IPS-NIHi11 (cell line): ENCODE data around the gene DNAJB6.
"Not testable (repeated sequence)": the region's sequence is repeated elsewhere in the genome, so short reads cannot be mapped to it uniquely, and the experiment has no call there.

ENCODE experiments used
- DNase-seq: peaks from one replicate; pipeline ENCODE4 v3.0.0; 2012; ENCODE audit warnings: mixed read lengths, low spot score

DNAJB6 gene

GRCh38 chr7:157323401-157323800 lies 13.4 kb upstream of the DNAJB6 start:
- DNase-seq, result no peak

DNA sequence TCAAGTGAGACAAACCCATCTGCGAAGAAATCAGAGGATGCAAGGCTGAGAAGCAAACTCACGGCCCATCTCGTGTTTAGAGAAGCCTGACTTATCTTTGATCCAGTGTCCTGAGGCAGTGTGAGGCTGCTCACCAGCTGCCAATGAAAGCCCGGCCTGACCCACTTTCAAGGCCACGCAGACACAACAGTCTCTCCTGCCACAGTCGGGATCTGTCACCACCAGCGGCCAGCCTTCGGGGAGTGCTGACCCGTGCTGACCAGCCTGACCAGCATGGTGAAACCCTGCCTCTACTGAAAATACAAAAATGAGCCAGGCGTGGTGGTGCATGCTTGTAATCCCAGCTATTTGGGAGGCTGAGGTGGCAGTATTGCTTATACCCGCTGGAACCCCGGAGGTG lies 7.4 kb upstream of the DNAJB6 start:
- no peak for DNase-seq

- not testable (repeated sequence) for DNase-seq
Observed at GRCh38 chr7:157330567-157330966, 6.2 kb upstream of the DNAJB6 start.

GRCh38 chr7:157331049-157331448 lies 5.8 kb upstream of the DNAJB6 start:
- not testable (repeated sequence) for DNase-seq

DNA sequence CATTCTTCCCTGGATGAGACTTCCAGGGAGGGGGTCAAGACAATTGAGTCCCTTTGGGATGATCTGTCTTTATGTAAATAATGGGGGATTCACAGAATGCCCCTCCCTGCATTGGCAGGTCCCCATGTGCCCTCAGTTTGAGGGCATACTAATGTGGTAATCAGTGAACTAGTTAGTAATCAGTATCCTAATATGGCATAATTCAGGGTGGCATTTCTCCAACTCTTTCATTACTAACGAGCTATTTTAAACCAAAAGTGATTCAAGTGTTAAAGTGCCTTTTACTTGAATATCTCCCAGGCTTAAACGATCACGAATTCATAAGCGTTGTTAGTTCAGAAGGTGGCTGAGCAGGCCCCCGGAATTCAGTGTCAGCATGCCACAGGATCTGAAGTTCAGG lies 1.6 kb upstream of the DNAJB6 start:
- DNase-seq, result no peak

DNA sequence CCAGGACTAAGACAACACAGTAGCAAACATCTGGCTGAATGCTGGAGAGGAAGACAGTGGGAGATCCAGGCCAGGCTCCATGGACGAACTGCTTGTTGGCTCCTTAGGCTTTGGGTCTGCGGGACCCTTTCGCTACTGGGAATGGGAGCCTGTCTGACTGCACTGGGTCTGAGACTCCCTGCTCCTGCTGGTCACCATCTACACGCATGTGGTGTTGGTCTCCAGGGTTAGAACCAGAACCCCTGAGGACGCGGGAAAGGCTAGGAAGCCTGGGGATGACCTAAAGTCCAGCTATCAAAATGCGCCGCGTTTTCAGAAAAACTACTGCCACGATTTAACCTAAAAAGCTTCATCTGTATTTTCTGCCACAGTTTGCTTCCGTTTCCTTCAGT lies 817 bp upstream of the DNAJB6 start:
- no peak for DNase-seq

DNA sequence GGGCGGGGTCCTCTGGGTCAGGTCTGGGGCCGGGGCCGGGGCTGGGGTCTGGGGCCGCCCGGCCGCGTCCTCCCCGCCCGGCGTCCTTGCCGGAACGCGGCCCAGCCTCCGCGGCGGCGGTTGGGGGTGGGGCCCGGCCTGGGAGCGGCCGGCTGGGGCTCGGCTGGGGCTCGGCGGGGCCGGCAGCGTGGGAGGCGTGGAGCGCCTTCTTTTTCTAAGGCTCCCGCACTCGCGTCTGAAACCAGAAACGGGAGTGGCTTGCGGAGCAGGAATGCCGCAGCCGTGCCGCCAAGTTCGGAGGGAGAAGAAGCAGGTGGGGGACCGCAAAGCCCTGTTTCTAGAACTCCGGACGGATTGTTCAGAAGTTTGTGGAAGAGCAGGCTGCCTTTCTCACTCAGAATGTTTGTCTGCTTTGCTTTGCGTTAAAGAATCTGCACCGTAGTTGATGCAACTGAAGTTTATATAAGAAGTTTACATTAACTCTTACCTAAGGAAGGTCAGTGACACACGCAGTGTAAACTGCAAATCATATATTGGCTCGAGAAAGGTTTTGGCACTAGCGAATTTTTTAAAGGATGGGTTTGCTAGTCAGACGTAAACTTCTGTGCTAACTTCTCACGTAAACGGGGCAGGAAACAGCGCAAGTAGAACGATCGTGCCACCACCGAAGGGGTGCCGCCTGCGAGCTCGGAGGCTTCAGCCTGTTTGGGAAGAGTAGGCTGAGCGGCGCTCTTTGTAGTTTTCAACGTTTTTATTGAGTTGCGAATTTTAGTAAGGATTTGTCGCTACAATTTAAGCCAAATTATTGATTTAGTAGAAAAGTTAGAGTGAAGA lies 729 bp downstream of the DNAJB6 start:
- DNase-seq, result peak; percentile 75

DNA sequence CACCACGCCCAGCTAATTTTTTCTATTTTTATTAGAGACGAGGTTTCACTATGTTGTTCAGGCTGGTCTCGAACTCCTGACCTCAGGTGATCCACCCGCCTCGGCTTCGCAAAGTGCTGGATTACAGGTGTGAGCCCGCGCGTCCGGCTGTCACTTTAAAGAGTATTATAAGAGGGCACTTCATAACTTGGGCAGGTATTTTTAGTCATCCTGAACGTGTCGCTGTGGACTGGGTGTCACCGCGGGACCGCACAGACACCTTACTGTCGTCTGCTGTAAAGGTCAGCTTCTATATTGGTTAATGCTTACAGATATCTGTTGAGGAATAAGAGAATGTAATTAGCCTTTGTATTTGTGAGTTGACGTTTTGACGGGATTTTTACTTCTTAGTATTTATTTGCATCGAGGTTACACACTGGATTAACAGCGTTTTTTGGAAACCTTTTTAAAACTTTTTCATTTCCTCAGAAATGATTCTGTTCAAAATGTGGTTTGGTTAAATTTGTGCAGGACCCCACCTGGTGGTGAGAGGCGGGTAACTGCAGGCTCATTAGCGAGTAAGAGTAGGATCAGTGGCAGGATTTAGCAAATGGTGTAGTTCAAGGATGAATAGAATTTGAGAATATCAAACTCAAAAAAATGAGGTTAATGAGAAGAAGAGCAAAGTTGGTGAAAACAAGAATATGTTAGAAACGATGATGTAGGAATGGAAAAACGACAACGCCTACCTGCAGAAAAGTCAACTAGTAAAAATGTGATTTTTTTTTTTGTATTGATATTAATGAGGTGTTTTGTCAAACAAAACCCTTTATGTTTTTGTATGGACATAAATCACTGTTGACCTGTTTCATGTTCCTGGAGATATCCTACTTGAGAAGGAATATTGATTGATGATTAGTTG lies 3.2 kb downstream of the DNAJB6 start:
- DNase-seq, result peak; percentile 61

- no peak for DNase-seq
Observed at GRCh38 chr7:157347217-157347904, 10.6 kb downstream of the DNAJB6 start.

DNA sequence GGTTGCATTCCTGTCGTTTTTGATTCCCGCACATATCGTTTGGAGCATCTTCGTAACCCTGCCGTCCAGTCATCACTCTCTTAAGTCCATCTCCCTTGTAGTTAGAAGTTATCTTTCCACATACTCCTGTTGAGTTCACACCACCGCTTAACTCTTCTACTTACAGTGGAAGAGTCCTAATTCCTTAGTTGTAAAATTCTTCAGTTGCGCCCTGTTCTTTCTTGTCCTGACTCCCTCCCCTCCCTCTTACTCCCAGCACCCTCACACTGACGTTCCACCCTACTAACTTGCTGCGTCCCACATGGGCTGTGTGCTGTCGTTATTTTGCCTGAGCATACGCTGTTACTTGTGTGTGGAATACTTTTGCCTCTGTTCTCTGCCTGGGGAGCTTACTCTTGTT lies 11.7 kb downstream of the DNAJB6 start:
- no peak for DNase-seq

DNA sequence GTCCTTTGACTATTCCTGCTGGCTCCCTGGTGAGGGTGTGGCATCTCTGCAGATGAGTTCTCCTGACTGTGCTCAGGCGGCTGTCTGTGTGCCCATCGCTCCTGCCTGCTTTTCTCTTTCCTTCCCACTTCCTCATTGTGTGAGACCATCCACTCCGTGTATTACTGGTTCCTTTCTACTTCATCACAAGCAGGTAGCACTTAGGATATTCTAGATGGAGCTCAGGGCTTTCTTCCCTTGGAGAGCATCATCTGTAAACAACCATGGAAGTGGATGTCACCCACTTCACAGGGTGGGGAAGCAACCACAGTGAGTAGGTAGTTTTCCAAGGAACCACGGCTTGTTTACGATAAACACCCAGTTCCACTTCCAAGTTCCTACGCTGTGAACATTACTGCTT lies 15.7 kb downstream of the DNAJB6 start:
- no peak for DNase-seq

GRCh38 chr7:157355784-157356511 lies 19.1 kb downstream of the DNAJB6 start:
- DNase-seq, result no peak

DNA sequence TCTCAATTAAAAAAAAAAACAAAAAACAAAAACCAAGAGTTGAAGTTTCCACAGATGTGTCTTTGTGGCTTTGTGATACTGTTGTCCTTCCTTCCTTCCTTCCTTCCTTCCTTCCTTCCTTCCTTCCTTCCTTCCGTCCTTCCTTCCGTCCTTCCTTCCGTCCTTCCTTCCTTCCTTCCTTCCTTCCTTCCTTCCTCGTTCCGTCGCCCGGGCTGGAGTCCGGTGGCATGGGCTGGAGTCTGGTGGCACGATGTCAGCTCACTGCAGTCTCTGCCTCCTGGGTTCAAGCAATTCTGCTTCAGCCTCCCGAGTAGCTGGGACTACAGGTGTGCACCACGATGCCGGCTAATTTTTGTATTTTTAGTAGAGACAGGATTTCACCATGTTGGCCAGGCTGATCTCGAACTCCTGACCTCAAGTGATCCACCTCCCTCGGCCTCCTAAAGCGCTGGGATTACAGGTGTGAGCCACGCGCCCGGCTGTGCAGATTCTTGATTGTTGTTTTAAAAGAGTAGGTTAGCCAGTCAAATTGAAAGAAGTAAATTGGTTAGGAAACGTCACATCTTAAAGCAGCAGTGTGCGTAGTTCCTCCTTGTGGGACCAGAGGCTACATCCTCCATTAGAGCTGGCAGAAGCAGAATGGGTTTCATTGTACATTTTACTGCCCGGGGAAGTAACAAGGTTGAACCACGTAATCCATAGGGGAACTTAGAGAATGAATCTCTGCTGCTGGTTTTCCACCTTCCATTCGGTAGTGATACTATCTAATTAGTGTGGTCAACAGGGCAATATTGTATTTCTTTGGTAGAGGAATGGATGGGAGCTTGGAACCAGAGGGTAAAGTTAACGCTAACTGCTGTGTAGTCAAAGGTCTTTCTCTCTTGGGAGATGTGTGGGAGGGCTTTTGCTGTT lies 20.6 kb downstream of the DNAJB6 start:
- DNase-seq, result no peak

- no peak for DNase-seq
Observed at GRCh38 chr7:157358041-157358752, 21.4 kb downstream of the DNAJB6 start.

DNA sequence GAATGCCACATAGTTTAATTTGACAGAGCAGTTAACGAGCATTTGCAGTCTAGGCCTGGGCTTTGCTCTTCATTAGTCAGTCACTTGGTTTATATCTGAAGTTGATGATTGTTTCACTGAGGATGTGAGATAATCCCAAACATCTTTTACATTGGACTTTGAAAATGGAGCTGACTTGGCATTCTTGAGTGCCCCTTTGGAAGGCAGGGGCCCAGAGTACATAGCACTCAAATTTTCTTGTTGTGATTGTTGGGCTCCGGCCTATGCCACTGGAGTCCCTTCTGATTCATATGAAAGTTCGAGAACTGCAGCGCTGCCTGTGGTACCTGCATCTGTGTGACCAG lies 21.9 kb downstream of the DNAJB6 start:
- no peak for DNase-seq

GRCh38 chr7:157359581-157359980 lies 22.8 kb downstream of the DNAJB6 start:
- no peak for DNase-seq

DNA sequence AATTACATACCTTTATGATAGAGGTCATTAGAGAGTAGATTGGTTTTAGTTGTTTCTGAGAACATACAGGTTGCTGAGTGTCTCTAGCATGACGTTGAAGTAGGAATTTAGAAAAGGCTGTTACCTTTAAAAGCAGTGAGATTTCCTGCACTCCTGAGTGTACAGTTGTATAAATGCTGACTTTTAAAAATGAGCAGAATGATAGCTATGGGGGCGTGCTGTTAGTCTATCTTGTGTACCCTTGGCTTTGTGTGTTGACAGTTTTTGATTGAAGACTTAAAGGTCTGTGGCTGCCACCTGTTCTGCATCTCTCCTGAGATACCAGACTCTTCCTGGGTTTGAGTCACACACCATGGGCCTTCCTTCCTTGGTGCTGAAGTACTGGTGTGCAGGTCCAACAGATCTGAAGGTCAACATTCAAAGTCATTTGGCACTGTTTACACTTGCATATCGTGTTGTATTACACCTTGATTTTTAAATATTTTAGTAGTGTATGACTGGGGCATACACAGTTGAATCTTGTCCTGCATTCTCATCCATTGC lies 23.8 kb downstream of the DNAJB6 start:
- DNase-seq, result no peak

DNA sequence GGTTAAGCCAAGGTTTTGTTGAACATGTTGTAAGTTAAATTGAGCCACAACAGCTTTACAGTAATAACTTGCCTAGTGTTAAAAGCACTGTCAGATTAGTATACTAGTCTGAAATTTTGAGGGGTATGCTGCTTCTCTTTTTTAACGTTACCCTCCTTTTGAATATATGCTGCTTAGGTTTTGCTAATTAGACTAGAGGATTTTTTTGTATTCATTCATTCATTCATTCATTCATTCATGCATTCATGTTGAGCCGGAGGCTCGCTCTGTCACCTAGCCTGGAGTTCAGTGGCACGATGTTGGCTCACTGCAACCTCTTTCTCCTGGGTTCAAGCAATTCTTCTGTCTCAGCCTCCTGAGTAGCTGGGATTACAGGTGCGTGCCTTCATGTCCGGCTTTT lies 24.7 kb downstream of the DNAJB6 start:
- no peak for DNase-seq

- no peak for DNase-seq
Observed at GRCh38 chr7:157362729-157363128, 25.9 kb downstream of the DNAJB6 start.

GRCh38 chr7:157366722-157367121 lies 29.9 kb downstream of the DNAJB6 start:
- no peak for DNase-seq
